B cell (primary cell): ENCODE data around the gene ANTXR1. TPM values are rescaled to one million over a fixed set of nuclear protein-coding genes. Genes with fewer than 3 reads are reported as not detected.

ENCODE experiments used
- ATAC-seq: fragments of 200-7000 bp; cut with Tn5 transposase; one replicate; pipeline ENCODE4 v1.10.0; 2021; ENCODE audit warnings: low read depth, mild to moderate bottlenecking, moderate number of reproducible peaks, moderate library complexity
- CTCF ChIA-PET: fragments of 350-600 bp; sonication (Branson Sonifier 250); formaldehyde crosslinking; loops from one replicate; lab custom pipeline; 2021; ENCODE audit warnings: antibody characterized with exemption, inconsistent platforms; lab: Charles Lee
- POLR2A ChIA-PET: fragments of 350-600 bp; sonication (Branson Sonifier 250); formaldehyde crosslinking; loops from one replicate; lab custom pipeline; 2021; ENCODE audit warnings: antibody characterized with exemption; lab: Charles Lee
- DNase-seq: peaks from one replicate; pipeline ENCODE4 v3.0.0; 2013
- H2AFZ ChIP-seq: 2 replicates; pipeline ENCODE4 v1.6.1; 2012; ENCODE audit warnings: mild to moderate bottlenecking, low read depth, low read length; ENCODE audit not compliant: insufficient read depth, poor library complexity, severe bottlenecking
- H3K27ac ChIP-seq, 2 donors: 1 replicate in 1 of 2; 2 replicates in 1 of 2; pipeline ENCODE4 v1.5.1; 2012 to 2013; ENCODE audit warnings: low read length in 2 of 2, mild to moderate bottlenecking in 2 of 2, moderate library complexity in 1 of 2
- H3K27me3 ChIP-seq, 4 experiments: fragments of 200-600 bp in 1 of 4; sonication (generic) in 1 of 4; replicated peaks in 1 of 4; 1 replicate in 2 of 4; 2 replicates in 2 of 4; pipeline versions ENCODE4 v1.6.1 to v1.7.0; 2013 to 2016; ENCODE audit warnings: low read length in 3 of 4, mild to moderate bottlenecking in 2 of 4, mixed read lengths in 1 of 4, moderate library complexity in 1 of 4; ENCODE audit not compliant: insufficient read depth in 4 of 4, control insufficient read depth in 3 of 4; ENCODE audit errors: control extremely low read depth in 1 of 4
- H3K36me3 ChIP-seq, 2 experiments: replicated peaks in 1 of 2; 1 replicate in 1 of 2; 2 replicates in 1 of 2; pipeline versions ENCODE4 v1.6.1 to v1.7.1; 2013; ENCODE audit warnings: low read length in 1 of 2; ENCODE audit not compliant: insufficient read depth in 2 of 2, control insufficient read depth in 1 of 2; ENCODE audit errors: control extremely low read depth in 1 of 2, extremely low read depth in 1 of 2
- H3K4me1 ChIP-seq, 2 donors: fragments of 200-600 bp in 1 of 2; sonication (generic) in 1 of 2; 1 replicate in 1 of 2; 2 replicates in 1 of 2; pipeline versions ENCODE4 v1.5.1 to v1.6.1; 2013 to 2017; ENCODE audit warnings: low read length in 2 of 2; ENCODE audit not compliant: control insufficient read depth in 2 of 2, insufficient read depth in 2 of 2
- H3K4me2 ChIP-seq: replicated peaks from 2 replicates; pipeline ENCODE3; 2012; ENCODE audit warnings: mild to moderate bottlenecking, low read depth, low read length; ENCODE audit not compliant: poor library complexity, severe bottlenecking
- H3K4me3 ChIP-seq, 5 experiments: fragments of 200-600 bp in 1 of 5; sonication (generic) in 1 of 5; 1 replicate in 3 of 5; 2 replicates in 2 of 5; pipeline versions ENCODE4 v1.5.1 to v1.7.0; 2011 to 2016; ENCODE audit warnings: low read length in 4 of 5, mild to moderate bottlenecking in 4 of 5, low read depth in 2 of 5, control low read depth in 1 of 5, moderate library complexity in 1 of 5; ENCODE audit not compliant: insufficient read depth in 1 of 5; ENCODE audit errors: control extremely low read depth in 1 of 5, extremely low read depth in 1 of 5
- H3K79me2 ChIP-seq: fragments of 200-600 bp; sonication (generic); one replicate; pipeline ENCODE4 v1.6.0; 2016; ENCODE audit warnings: low read length; ENCODE audit not compliant: control insufficient read depth, insufficient read depth
- H3K9ac ChIP-seq: fragments of 200-600 bp; sonication (generic); 2 replicates; pipeline ENCODE4 v1.6.1; 2017; ENCODE audit warnings: mild to moderate bottlenecking, low read length, moderate library complexity
- H3K9me3 ChIP-seq, 3 donors: one replicate each; pipeline versions ENCODE4 v1.6.1 to v1.7.1; 2013; ENCODE audit warnings: low read length in 2 of 3; ENCODE audit not compliant: control insufficient read depth in 2 of 3, insufficient read depth in 1 of 3; ENCODE audit errors: control extremely low read depth in 1 of 3
- H4K20me1 ChIP-seq: 2 replicates; pipeline ENCODE4 v1.6.0; 2012; ENCODE audit warnings: mild to moderate bottlenecking, low read length; ENCODE audit not compliant: insufficient read depth, control insufficient read depth, poor library complexity, severe bottlenecking
- H3K27ac Mint-ChIP-seq: one replicate; pipeline ENCODE4 v1.8.0; 2021; ENCODE audit warnings: mixed read lengths
- H3K27me3 Mint-ChIP-seq: one replicate; pipeline ENCODE4 v1.8.0; 2021; ENCODE audit warnings: mixed read lengths
- H3K4me1 Mint-ChIP-seq: one replicate; pipeline ENCODE4 v1.8.0; 2021; ENCODE audit warnings: mixed read lengths
- H3K4me3 Mint-ChIP-seq: one replicate; pipeline ENCODE4 v1.8.0; 2021; ENCODE audit warnings: mixed read lengths
- H3K9me3 Mint-ChIP-seq: one replicate; pipeline ENCODE4 v1.8.0; 2022; ENCODE audit warnings: mixed read lengths; ENCODE audit not compliant: insufficient read depth
- EZH2 ChIP-seq: IDR thresholded peaks from 2 replicates; pipeline ENCODE4 v1.6.1; 2012; ENCODE audit warnings: borderline replicate concordance, low read depth, mild to moderate bottlenecking, moderate library complexity, low read length; ENCODE audit not compliant: insufficient read depth, poor library complexity, severe bottlenecking
- whole genome bisulfite sequencing: methylation state at CpG from one replicate; pipeline ENCODE4 v1.1.5; 2013; ENCODE audit warnings: missing lambda C conversion rate; ENCODE audit not compliant: insufficient coverage; 5-methylcytosine and 5-hydroxymethylcytosine counted together
- intact Hi-C: fragments of 100-400 bp; cut with micrococcal nuclease; formaldehyde crosslinking; loops from one replicate; pipeline ENCODE4 v1.10.0; 2022
- polyA plus RNA-seq: library from polyadenylated mRNA; depleted of rRNA; stranded (reverse); fragments of >200 nt; gene quantifications from 2 replicates; pipeline ENCODE4 v1.2.3, GENCODE V29; 2012
- total RNA-seq, 2 donors: library from RNA; stranded (reverse); fragments of 120-200 nt in 1 of 2; gene quantifications; 1 replicate in 1 of 2; 2 replicates in 1 of 2; pipeline versions ENCODE4 v1.2.3 to v1.2.4, GENCODE V29; 2013 to 2022
- TF ChIP-seq, protein P1 (sequence below): fragments of 200-600 bp; IDR thresholded peaks from one replicate; pipeline ENCODE4 v1.8.0; 2022; ENCODE audit warnings: antibody characterized with exemption, mild to moderate bottlenecking

The ANTXR1 gene
- total and polyA plus RNA-seq, 2 donors (not counting 1 experiment from before 2014, with no cell fraction given), result not detected

GRCh38 chr2:69032336-69032735 is 19.4 kb downstream of the ANTXR1 start:
- ChIA-PET CTCF (no interaction called here), POLR2A (no interaction called here)
- Histone ChIP-seq H3K79me2 (no peaks in the 10 kb centered on the region), H3K9ac (no peak overlapping the region), H3K4me1 (no peaks in the 10 kb centered on the region), H3K9me3 (no peaks in the 10 kb centered on the region), H4K20me1 (no peaks in the 10 kb centered on the region), H3K4me2 (no peak overlapping the region), H3K27me3 (no peaks in the 10 kb centered on the region), H3K4me3 (no peak overlapping the region), H2AFZ (no peak overlapping the region), H3K36me3 (no peaks in the 10 kb centered on the region), H3K27ac (no peak overlapping the region)
- TF ChIP-seq, protein P1, sequence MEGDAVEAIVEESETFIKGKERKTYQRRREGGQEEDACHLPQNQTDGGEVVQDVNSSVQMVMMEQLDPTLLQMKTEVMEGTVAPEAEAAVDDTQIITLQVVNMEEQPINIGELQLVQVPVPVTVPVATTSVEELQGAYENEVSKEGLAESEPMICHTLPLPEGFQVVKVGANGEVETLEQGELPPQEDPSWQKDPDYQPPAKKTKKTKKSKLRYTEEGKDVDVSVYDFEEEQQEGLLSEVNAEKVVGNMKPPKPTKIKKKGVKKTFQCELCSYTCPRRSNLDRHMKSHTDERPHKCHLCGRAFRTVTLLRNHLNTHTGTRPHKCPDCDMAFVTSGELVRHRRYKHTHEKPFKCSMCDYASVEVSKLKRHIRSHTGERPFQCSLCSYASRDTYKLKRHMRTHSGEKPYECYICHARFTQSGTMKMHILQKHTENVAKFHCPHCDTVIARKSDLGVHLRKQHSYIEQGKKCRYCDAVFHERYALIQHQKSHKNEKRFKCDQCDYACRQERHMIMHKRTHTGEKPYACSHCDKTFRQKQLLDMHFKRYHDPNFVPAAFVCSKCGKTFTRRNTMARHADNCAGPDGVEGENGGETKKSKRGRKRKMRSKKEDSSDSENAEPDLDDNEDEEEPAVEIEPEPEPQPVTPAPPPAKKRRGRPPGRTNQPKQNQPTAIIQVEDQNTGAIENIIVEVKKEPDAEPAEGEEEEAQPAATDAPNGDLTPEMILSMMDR, result no peak
- no peak for TF ChIP-seq EZH2
- Mint-ChIP-seq H3K27me3 (peaks cover 36% of the 10 kb centered on the region), H3K4me1 (no peaks in the 10 kb centered on the region), H3K27ac (no peak overlapping the region), H3K4me3 (no peak overlapping the region), H3K9me3 (no peaks in the 10 kb centered on the region)
- intact Hi-C loops, result no loop called here
- 59% methylated on average over 4 of the region's 6 CpGs for WGBS
- no peak for ATAC-seq
- no peak for DNase-seq

GRCh38 chr2:69033461-69034095 is 20.6 kb downstream of the ANTXR1 start:
- ChIA-PET POLR2A (no interaction called here), CTCF (interaction anchor here (1.1 kb wide), 2 partner anchors 10 to 19 kb away, joined by 3 read pairs; no protein-coding TSS in a partner anchor)
- H3K9me3 ChIP-seq, result no peaks in the 10 kb centered on the region
- H3K79me2 ChIP-seq, result no peaks in the 10 kb centered on the region
- H3K36me3 ChIP-seq, result no peaks in the 10 kb centered on the region
- no peak for ATAC-seq
- H3K27ac ChIP-seq, result no peak overlapping the region
- no peak overlapping the region for H2AFZ ChIP-seq
- H3K9me3 Mint-ChIP-seq, result no peaks in the 10 kb centered on the region
- no peaks in the 10 kb centered on the region for H3K4me1 ChIP-seq
- peaks cover 40% of the 10 kb centered on the region for H3K27me3 Mint-ChIP-seq
- WGBS, result 93% methylated on average over 1 of the region's 1 CpG
- no peak overlapping the region for H3K4me2 ChIP-seq
- no peaks in the 10 kb centered on the region for H3K4me1 Mint-ChIP-seq
- H4K20me1 ChIP-seq, result no peaks in the 10 kb centered on the region
- intact Hi-C loops, result no loop called here
- H3K4me3 Mint-ChIP-seq, result no peak overlapping the region
- no peak overlapping the region for H3K4me3 ChIP-seq
- no peak overlapping the region for H3K9ac ChIP-seq
- no peak for DNase-seq
- no peak overlapping the region for H3K27ac Mint-ChIP-seq
- TF ChIP-seq, protein P1, result no peak
- H3K27me3 ChIP-seq, result no peaks in the 10 kb centered on the region
